Astrocyte (in vitro differentiated cells and primary cell): Measurements from ENCODE around the gene CPA4. TPM values are rescaled to one million over a fixed set of nuclear protein-coding genes. Genes with fewer than 3 reads are reported as not detected.

ENCODE experiments used
- DNase-seq: peaks from one replicate; pipeline ENCODE4 v3.0.0-alpha.2; 2010; ENCODE audit warnings: low read depth
- FAIRE-seq: peaks from 2 replicates; lab custom pipeline; 2011; peaks lifted over from hg19 to GRCh38; lab: Jason Lieb, UNC
- H2AFZ ChIP-seq: 2 replicates; pipeline ENCODE4 v1.6.0; 2012; ENCODE audit warnings: low read depth, low read length, inconsistent platforms
- H3K27ac ChIP-seq: 2 replicates; pipeline ENCODE4 v1.5.1; 2011; ENCODE audit warnings: low read depth, low read length, inconsistent platforms
- H3K27me3 ChIP-seq: 2 replicates; pipeline ENCODE4 v1.6.0; 2011; ENCODE audit warnings: low read length, inconsistent platforms; ENCODE audit not compliant: insufficient read depth
- H3K36me3 ChIP-seq: 2 replicates; pipeline ENCODE4 v1.5.1; 2011; ENCODE audit warnings: low read length, inconsistent platforms; ENCODE audit not compliant: insufficient read depth
- H3K4me1 ChIP-seq: 2 replicates; pipeline ENCODE4 v1.5.1; 2011; ENCODE audit warnings: low read length, inconsistent platforms; ENCODE audit not compliant: insufficient read depth
- H3K4me2 ChIP-seq: 2 replicates; pipeline ENCODE4 v1.6.0; 2012; ENCODE audit warnings: low read length, inconsistent platforms
- H3K4me3 ChIP-seq: 2 replicates; pipeline ENCODE4 v1.5.1; 2011; ENCODE audit warnings: low read depth, mild to moderate bottlenecking, low read length, inconsistent platforms; ENCODE audit not compliant: insufficient read depth
- H3K79me2 ChIP-seq: 2 replicates; pipeline ENCODE4 v1.6.0; 2012; ENCODE audit warnings: mild to moderate bottlenecking, low read length, inconsistent platforms; ENCODE audit not compliant: insufficient read depth
- H3K9ac ChIP-seq: 2 replicates; pipeline ENCODE4 v1.6.0; 2012; ENCODE audit warnings: mild to moderate bottlenecking, low read length, inconsistent platforms
- H3K9me3 ChIP-seq: 2 replicates; pipeline ENCODE4 v1.5.1; 2012; ENCODE audit warnings: low read depth, mild to moderate bottlenecking, low read length, inconsistent platforms; ENCODE audit not compliant: insufficient read depth
- H4K20me1 ChIP-seq: 2 replicates; pipeline ENCODE4 v1.6.0; 2012; ENCODE audit warnings: low read length, inconsistent platforms; ENCODE audit not compliant: insufficient read depth
- H3K27ac Mint-ChIP-seq: one replicate; pipeline ENCODE4 v1.8.0; 2021; ENCODE audit warnings: mild to moderate bottlenecking, mixed read lengths; ENCODE audit not compliant: unreplicated experiment
- H3K27me3 Mint-ChIP-seq: one replicate; pipeline ENCODE4 v1.8.0; 2021; ENCODE audit warnings: low read depth, mixed read lengths; ENCODE audit not compliant: unreplicated experiment
- H3K36me3 Mint-ChIP-seq: one replicate; pipeline ENCODE4 v1.8.0; 2021; ENCODE audit warnings: low read depth, mixed read lengths; ENCODE audit not compliant: unreplicated experiment
- H3K4me1 Mint-ChIP-seq: one replicate; pipeline ENCODE4 v1.8.0; 2021; ENCODE audit warnings: low read depth, mixed read lengths; ENCODE audit not compliant: unreplicated experiment
- H3K4me3 Mint-ChIP-seq: one replicate; pipeline ENCODE4 v1.8.0; 2021; ENCODE audit warnings: mild to moderate bottlenecking, moderate library complexity, mixed read lengths; ENCODE audit not compliant: unreplicated experiment
- H3K9me3 Mint-ChIP-seq: one replicate; pipeline ENCODE4 v1.8.0; 2021; ENCODE audit warnings: mild to moderate bottlenecking, mixed read lengths; ENCODE audit not compliant: unreplicated experiment
- EZH2 ChIP-seq: IDR thresholded peaks from 2 replicates; pipeline ENCODE4 v1.6.1; 2012; ENCODE audit warnings: mild to moderate bottlenecking, low read length, inconsistent platforms; ENCODE audit not compliant: insufficient read depth
- total RNA-seq: library from RNA; stranded (reverse); gene quantifications from 2 replicates; pipeline ENCODE4 v1.2.1, GENCODE V29; 2021
- TF ChIP-seq, protein P1 (sequence below): IDR thresholded peaks from 2 replicates; pipeline ENCODE4 v1.5.1; 2011; ENCODE audit warnings: low read depth, mild to moderate bottlenecking, inconsistent platforms, low read length, moderate library complexity; ENCODE audit not compliant: insufficient read depth

Gene CPA4
- total RNA-seq, 1 donor from 2014 or later, result 111 TPM

DNA sequence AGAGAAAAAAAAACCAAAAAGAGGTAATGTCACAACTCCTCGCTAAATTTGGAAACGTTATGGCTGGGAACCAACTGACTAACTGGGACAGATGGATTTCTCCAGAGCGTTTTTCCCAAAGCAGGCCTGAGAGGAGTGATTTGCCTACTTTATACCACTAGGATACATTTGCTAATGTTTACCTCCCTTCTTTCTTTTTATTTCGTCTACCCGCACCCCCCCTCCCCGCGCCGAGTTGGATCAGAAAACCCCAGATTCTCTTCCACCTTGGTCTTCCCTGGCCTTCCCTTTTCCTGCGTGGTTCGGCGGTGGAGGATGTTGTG lies 19.1 kb upstream of the CPA4 start:
- H3K4me1 Mint-ChIP-seq, result peaks cover 38% of the 10 kb centered on the region
- Histone ChIP-seq H3K9ac (peak overlapping the region; percentile 41), H2AFZ (peak overlapping the region; percentile 36), H4K20me1 (no peaks in the 10 kb centered on the region), H3K79me2 (no peaks in the 10 kb centered on the region), H3K4me1 (peaks cover 32% of the 10 kb centered on the region), H3K27me3 (no peaks in the 10 kb centered on the region), H3K4me2 (peak overlapping the region; percentile 79), H3K27ac (peak overlapping the region; percentile 29), H3K36me3 (no peaks in the 10 kb centered on the region), H3K9me3 (no peaks in the 10 kb centered on the region), H3K4me3 (peak overlapping the region; percentile 18)
- H3K36me3 Mint-ChIP-seq, result no peaks in the 10 kb centered on the region
- DNase-seq (peak; percentile 63), FAIRE-seq (no peak)
- H3K27ac Mint-ChIP-seq, result peak overlapping the region; percentile 89
- no peak for TF ChIP-seq EZH2
- TF ChIP-seq, protein P1, sequence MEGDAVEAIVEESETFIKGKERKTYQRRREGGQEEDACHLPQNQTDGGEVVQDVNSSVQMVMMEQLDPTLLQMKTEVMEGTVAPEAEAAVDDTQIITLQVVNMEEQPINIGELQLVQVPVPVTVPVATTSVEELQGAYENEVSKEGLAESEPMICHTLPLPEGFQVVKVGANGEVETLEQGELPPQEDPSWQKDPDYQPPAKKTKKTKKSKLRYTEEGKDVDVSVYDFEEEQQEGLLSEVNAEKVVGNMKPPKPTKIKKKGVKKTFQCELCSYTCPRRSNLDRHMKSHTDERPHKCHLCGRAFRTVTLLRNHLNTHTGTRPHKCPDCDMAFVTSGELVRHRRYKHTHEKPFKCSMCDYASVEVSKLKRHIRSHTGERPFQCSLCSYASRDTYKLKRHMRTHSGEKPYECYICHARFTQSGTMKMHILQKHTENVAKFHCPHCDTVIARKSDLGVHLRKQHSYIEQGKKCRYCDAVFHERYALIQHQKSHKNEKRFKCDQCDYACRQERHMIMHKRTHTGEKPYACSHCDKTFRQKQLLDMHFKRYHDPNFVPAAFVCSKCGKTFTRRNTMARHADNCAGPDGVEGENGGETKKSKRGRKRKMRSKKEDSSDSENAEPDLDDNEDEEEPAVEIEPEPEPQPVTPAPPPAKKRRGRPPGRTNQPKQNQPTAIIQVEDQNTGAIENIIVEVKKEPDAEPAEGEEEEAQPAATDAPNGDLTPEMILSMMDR, result no peak
- peaks cover 2% of the 10 kb centered on the region for H3K27me3 Mint-ChIP-seq
- H3K9me3 Mint-ChIP-seq, result peaks cover 3% of the 10 kb centered on the region
- H3K4me3 Mint-ChIP-seq, result no peak overlapping the region

- peak overlapping the region; percentile 79 for H3K4me2 ChIP-seq
- peak overlapping the region; percentile 41 for H3K9ac ChIP-seq
- DNase-seq (no peak), FAIRE-seq (no peak)
- H3K36me3 Mint-ChIP-seq, result no peaks in the 10 kb centered on the region
- H3K27me3 ChIP-seq, result no peaks in the 10 kb centered on the region
- no peaks in the 10 kb centered on the region for H4K20me1 ChIP-seq
- H3K4me1 Mint-ChIP-seq, result peaks cover 38% of the 10 kb centered on the region
- peaks cover 3% of the 10 kb centered on the region for H3K9me3 Mint-ChIP-seq
- no peak overlapping the region for H3K4me3 ChIP-seq
- no peaks in the 10 kb centered on the region for H3K9me3 ChIP-seq
- peaks cover 2% of the 10 kb centered on the region for H3K27me3 Mint-ChIP-seq
- peak overlapping the region; percentile 89 for H3K27ac Mint-ChIP-seq
- TF ChIP-seq EZH2, result no peak
- TF ChIP-seq, protein P1, result no peak
- H3K36me3 ChIP-seq, result no peaks in the 10 kb centered on the region
- H3K27ac ChIP-seq, result no peak overlapping the region
- H3K79me2 ChIP-seq, result no peaks in the 10 kb centered on the region
- peaks cover 32% of the 10 kb centered on the region for H3K4me1 ChIP-seq
- H2AFZ ChIP-seq, result peak overlapping the region; percentile 36
- H3K4me3 Mint-ChIP-seq, result no peak overlapping the region
Observed at GRCh38 chr7:130274296-130274695, 18.7 kb upstream of the CPA4 start.

DNA sequence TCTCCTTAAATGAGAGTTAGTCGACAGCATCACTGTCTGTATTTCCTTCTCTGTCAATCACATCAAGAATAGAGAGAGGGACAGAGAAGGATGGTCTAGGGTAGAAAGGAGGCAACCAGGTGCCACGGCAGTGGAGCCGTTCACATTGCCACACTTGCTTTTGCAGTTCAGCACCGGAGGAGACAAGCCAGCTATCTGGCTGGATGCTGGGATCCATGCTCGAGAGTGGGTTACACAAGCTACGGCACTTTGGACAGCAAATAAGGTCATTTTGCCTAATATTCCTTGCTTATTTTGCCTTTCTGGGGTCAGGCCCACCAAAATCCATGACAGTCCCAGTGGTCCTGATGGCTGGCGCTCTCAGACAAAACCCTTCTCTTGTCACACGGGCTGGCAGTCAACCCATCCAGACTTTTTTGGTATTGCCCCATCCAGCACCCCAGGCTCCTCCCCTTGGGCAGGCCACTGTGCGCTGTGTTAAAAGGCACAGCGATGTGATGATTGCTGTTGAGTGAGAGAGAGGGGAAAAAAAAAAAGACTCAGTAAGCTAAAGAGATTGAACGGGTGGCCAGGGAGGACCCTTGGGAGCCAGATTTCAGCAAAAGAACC lies 17.9 kb upstream of the CPA4 start:
- Mint-ChIP-seq H3K9me3 (no peaks in the 10 kb centered on the region), H3K27me3 (peaks cover 2% of the 10 kb centered on the region), H3K36me3 (no peaks in the 10 kb centered on the region), H3K27ac (no peak overlapping the region), H3K4me1 (peaks cover 38% of the 10 kb centered on the region), H3K4me3 (no peak overlapping the region)
- Histone ChIP-seq H3K27me3 (no peaks in the 10 kb centered on the region), H2AFZ (no peak overlapping the region), H3K36me3 (no peaks in the 10 kb centered on the region), H3K9ac (no peak overlapping the region), H4K20me1 (no peaks in the 10 kb centered on the region), H3K4me2 (peak overlapping the region; percentile 9), H3K4me1 (peaks cover 32% of the 10 kb centered on the region), H3K79me2 (no peaks in the 10 kb centered on the region), H3K9me3 (no peaks in the 10 kb centered on the region), H3K27ac (no peak overlapping the region), H3K4me3 (no peak overlapping the region)
- TF ChIP-seq, protein P1, result no peak
- TF ChIP-seq EZH2, result no peak
- DNase-seq, result peak; percentile 15
- FAIRE-seq, result no peak
